GM21825 (cell line): ENCODE results near the gene CHST1.

Experiments used
- ATAC-seq: cut with Tn5 transposase; IDR thresholded peaks from one replicate; pipeline ENCODE4 v1.9.1; 2021; ENCODE audit warnings: mild to moderate bottlenecking, moderate library complexity; ENCODE audit not compliant: unreplicated experiment

CHST1 gene

DNA sequence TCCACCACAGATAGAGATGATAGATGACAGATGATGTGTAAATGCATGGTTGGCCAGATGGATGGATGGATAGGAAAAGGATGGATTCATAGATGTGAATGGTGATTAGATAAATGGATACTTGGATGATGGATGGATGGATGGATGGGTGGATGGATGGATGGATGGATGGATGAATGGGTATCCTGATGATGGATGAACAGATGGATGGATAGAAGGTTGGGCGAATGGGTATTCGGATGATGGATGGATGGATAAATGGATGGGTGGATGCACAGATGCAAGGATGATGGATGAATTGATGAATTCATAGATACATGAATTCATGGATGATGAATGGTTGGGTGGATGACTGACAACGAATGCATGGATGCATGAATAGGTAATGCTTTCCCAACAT lies 56.1 kb downstream of the CHST1 start:
- no peak for ATAC-seq

DNA sequence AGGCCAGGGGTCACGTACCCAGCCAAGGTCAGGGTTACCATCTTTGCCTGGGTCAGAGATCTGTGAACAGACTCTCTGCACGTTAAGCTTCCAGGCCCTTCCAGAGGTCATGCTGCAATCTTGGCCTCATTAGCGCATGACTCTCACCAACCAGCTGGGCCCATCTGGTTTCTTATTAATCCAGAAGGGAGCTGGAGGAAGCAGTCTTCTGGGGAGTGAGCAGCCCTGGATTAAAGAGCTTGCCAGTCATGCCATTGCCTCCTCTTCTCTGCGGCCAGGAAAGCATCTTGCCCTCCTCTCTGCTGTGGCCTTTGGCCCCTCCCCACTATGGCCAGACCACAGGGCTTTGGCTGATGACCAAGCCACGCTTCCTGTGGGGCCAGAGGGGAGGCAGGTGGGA lies 57.4 kb downstream of the CHST1 start:
- ATAC-seq = no peak

DNA sequence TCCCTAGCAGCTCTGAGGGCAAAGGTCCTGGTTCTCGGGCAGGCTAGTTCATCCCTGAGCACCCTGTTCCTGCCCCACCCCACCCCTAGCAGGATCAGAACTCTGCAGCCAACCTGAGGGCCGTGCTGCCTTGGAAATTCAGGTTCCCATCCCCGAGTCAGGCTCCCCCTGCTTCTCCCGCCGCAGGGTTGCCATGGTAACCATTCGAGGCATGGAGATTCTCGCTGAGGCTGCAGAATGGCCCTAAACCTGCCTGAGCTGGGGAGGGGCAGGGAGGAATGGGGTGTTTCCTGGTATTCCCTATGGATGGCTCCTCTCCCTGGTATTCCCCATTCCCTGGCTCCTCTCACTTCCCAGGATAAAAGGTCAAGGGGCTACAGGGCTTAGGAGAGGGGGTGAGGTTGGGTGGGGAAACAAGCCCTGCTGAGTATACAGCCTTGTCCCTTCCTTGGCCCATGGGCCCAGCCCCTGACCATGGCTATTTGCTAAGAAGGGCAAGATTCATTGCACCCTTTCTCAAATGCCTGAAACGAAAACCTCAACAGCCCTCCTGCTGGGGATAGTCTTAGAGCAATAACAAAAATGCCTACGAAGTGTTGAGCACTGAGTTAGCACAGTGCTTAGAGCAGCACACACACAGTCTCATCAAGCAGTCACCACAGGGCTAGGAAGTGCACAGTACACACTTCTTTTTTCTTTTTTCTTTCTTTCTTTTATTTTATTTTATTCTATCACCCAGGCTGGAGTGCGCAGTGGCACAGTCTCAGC lies 58.7 kb downstream of the CHST1 start:
- no peak for ATAC-seq

DNA sequence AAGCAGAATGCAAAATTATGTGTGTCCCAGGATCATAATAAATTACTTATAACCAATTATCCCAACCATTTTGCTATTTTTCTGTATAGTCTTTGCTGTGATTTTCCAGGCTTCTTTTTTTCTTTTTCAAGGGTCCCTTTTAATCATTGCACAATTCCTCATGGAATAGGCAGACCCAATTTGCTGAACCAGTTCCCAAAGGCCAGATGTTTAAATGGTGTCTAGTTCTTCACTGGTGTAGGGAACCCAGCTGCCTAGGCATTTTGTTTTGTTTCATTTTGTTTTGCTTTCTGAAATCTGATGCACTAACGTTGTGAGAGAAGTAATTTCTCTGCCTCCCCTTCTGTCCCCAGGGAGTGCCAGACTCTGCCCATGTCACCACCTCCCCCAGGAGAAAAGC lies 60.4 kb downstream of the CHST1 start:
- no peak for ATAC-seq

DNA sequence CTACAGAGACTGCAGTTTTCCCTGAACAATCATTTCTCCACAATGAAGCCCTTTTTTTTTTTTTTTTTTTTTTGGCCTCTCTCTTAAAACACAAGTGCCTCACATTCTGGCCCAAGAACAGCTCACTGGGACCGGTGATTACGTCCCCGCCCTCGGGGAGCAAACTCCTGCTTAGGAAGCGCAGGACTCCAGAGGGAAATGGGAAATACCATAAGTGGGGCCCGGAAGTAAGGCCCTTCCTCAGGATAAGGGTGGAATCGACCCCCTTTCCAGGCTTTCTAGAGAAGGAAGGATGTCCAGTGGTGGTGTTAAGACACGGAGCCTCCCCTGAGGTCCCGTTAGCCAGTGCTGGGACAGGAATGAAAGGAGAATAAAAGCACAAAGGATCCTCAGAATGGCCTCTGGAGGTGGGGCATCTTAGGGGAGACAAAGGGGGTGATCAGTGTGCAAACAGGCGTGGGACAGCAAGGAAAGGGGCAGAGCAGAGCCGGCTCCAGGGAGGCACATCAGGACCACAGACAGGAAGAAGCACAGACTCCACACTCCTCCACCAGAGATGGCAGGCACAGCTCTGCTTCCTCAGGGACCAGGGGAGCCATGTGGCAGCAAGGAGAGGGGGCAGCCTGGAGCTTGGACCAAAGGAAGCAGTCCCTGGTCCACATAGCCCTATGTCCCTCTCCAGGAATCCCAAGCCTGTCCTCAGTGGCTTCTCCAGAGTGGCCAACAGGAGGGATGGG lies 61.3 kb downstream of the CHST1 start:
- ATAC-seq = no peak

- ATAC-seq = no peak
These were observed 66.1 kb downstream of the CHST1 start for GRCh38 chr11:45599161-45599943.
